Ureter (tissue), 1 donor: ENCODE results near the gene ZNF502. TPM values are rescaled to one million over a fixed set of nuclear protein-coding genes. Genes with fewer than 3 reads are reported as not detected.
"Not testable (repeated sequence)": the region's sequence is repeated elsewhere in the genome, so short reads cannot be mapped to it uniquely, and the experiment has no call there.

Source experiments
- DNase-seq: peaks from one replicate; pipeline ENCODE4 v3.0.0-alpha.2; 2020; ENCODE audit warnings: low spot score
- total RNA-seq: library from RNA; stranded (reverse); gene quantifications from one replicate; pipeline ENCODE4 v1.2.4, GENCODE V29; 2023
- donor health status: DM: yes; HTN: yes; CAD: no.

Gene ZNF502
- total RNA-seq, result 11.4 TPM

GRCh38 chr3:44712455-44713075 lies at the start of gene ZNF502:
TSS of gene ZNF502 (plus strand) at chr3:44712660. CDS start at chr3:44720262, 7,602 bp downstream.
- peak; percentile 84 for DNase-seq

GRCh38 chr3:44665173-44665572 lies 47.3 kb upstream of the ZNF502 start:
- DNase-seq, result no peak

GRCh38 chr3:44666346-44666745 lies 46.1 kb upstream of the ZNF502 start:
- DNase-seq, result no peak

GRCh38 chr3:44669760-44670159 lies 42.7 kb upstream of the ZNF502 start:
- no peak for DNase-seq

GRCh38 chr3:44673466-44673865 lies 39.0 kb upstream of the ZNF502 start:
- DNase-seq, result not testable (repeated sequence)

- DNase-seq, result no peak
These were observed 38.2 kb upstream of the ZNF502 start for GRCh38 chr3:44674211-44674610.

GRCh38 chr3:44678480-44679116 lies 33.9 kb upstream of the ZNF502 start:
- no peak for DNase-seq

GRCh38 chr3:44680921-44681455 lies 31.5 kb upstream of the ZNF502 start:
- no peak for DNase-seq

GRCh38 chr3:44682182-44682896 lies 30.1 kb upstream of the ZNF502 start:
- no peak for DNase-seq

- DNase-seq, result peak; percentile 75
These were observed 27.2 kb upstream of the ZNF502 start for GRCh38 chr3:44685128-44685800.

GRCh38 chr3:44687898-44688297 lies 24.6 kb upstream of the ZNF502 start:
- DNase-seq, result no peak

GRCh38 chr3:44721231-44722102 lies 9.0 kb downstream of the ZNF502 start:
- DNase-seq, result no peak

- DNase-seq, result no peak
These were observed 9.6 kb downstream of the ZNF502 start for GRCh38 chr3:44722103-44722401.

GRCh38 chr3:44729384-44729910 lies 17.0 kb downstream of the ZNF502 start, which contains the start of gene ZNF501:
TSS of gene ZNF501 (plus strand) at chr3:44729635. CDS start at chr3:44734422, 4,787 bp downstream.
- peak; percentile 93 for DNase-seq

- DNase-seq, result no peak
These were observed 22.2 kb downstream of the ZNF502 start for GRCh38 chr3:44734646-44735168.

- peak; percentile 42 for DNase-seq
These were observed 48.6 kb downstream of the ZNF502 start for GRCh38 chr3:44761101-44761423.

- DNase-seq, result peak; percentile 96
These were observed 49.1 kb downstream of the ZNF502 start, which contains the start of the genes KIAA1143 and KIF15 for GRCh38 chr3:44761424-44762169. TSS of gene KIAA1143 (minus strand) at chr3:44761619. CDS start at chr3:44761602, 17 bp downstream. TSS of gene KIF15 (plus strand) at chr3:44761794. CDS start at chr3:44761866, 72 bp downstream.

- no peak for DNase-seq
These were observed 49.8 kb downstream of the ZNF502 start for GRCh38 chr3:44762170-44762677.

- DNase-seq, result no peak
These were observed 50.2 kb downstream of the ZNF502 start for GRCh38 chr3:44762690-44763089.

- DNase-seq, result no peak
These were observed 51.8 kb downstream of the ZNF502 start for GRCh38 chr3:44764248-44764647.
